Skeletal muscle tissue (tissue), 4 donors: Measurements from ENCODE around the gene SEMA4C. TPM values are rescaled to one million over a fixed set of nuclear protein-coding genes. Genes with fewer than 3 reads are reported as not detected.

Experiments used
- H3K27ac ChIP-seq: one replicate; pipeline ENCODE4 v1.7.0; 2013; ENCODE audit warnings: mild to moderate bottlenecking, low read depth, low read length, inconsistent platforms
- H3K27me3 ChIP-seq, 3 donors: one replicate each; pipeline ENCODE4 v1.7.0; 2013; ENCODE audit warnings: low read length in 3 of 3; ENCODE audit not compliant: control insufficient read depth in 3 of 3, insufficient read depth in 3 of 3
- H3K36me3 ChIP-seq, 3 donors: one replicate each; pipeline ENCODE4 v1.7.0; 2013; ENCODE audit warnings: low read length in 3 of 3; ENCODE audit not compliant: control insufficient read depth in 3 of 3, insufficient read depth in 3 of 3
- H3K4me1 ChIP-seq, 3 donors: one replicate each; pipeline ENCODE4 v1.7.0; 2013; ENCODE audit warnings: low read length in 3 of 3, mild to moderate bottlenecking in 3 of 3; ENCODE audit not compliant: control insufficient read depth in 3 of 3, insufficient read depth in 3 of 3
- H3K4me3 ChIP-seq, 3 donors: one replicate each; pipeline ENCODE4 v1.7.0; 2013; ENCODE audit warnings: low read length in 3 of 3
- H3K9ac ChIP-seq, 3 donors: one replicate each; pipeline ENCODE4 v1.7.0; 2013; ENCODE audit warnings: low read length in 3 of 3, mild to moderate bottlenecking in 3 of 3, moderate library complexity in 2 of 3, low read depth in 1 of 3
- H3K9me3 ChIP-seq, 3 donors: one replicate each; pipeline ENCODE4 v1.7.0; 2013; ENCODE audit warnings: low read length in 3 of 3; ENCODE audit not compliant: control insufficient read depth in 3 of 3
- total RNA-seq: library from RNA; depleted of rRNA; stranded (reverse); fragments of >200 nt; gene quantifications from one replicate; pipeline ENCODE4 v1.2.3, GENCODE V29; 2014
- donor health status: Osteomylitis.

The SEMA4C gene
- total RNA-seq, 1 donor from 2014 or later, result 29.7 TPM

GRCh38 chr2:96898641-96899412 is 28.9 kb upstream of the SEMA4C start:
- Histone ChIP-seq H3K27ac (no peak overlapping the region), H3K4me1 (peaks cover 21 to 31% (median 24%) of the 10 kb centered on the region in 3 donors), H3K27me3 (no peaks in the 10 kb centered on the region), H3K9ac (peak overlapping the region in 1 of 3 donors; percentile 20), H3K4me3 (no peak overlapping the region), H3K9me3 (no peaks in the 10 kb centered on the region), H3K36me3 (no peaks in the 10 kb centered on the region)

GRCh38 chr2:96898135-96898505 is 28.2 kb upstream of the SEMA4C start:
- Histone ChIP-seq H3K9ac (no peak overlapping the region), H3K4me1 (peaks cover 28 to 36% (median 31%) of the 10 kb centered on the region in 3 donors), H3K36me3 (no peaks in the 10 kb centered on the region), H3K4me3 (no peak overlapping the region), H3K27ac (no peak overlapping the region), H3K9me3 (no peaks in the 10 kb centered on the region), H3K27me3 (no peaks in the 10 kb centered on the region)

GRCh38 chr2:96897491-96898134 is 27.7 kb upstream of the SEMA4C start:
- Histone ChIP-seq H3K4me3 (no peak overlapping the region), H3K36me3 (no peaks in the 10 kb centered on the region), H3K27ac (no peak overlapping the region), H3K4me1 (peaks cover 33 to 41% (median 36%) of the 10 kb centered on the region in 3 donors), H3K9ac (no peak overlapping the region), H3K27me3 (no peaks in the 10 kb centered on the region), H3K9me3 (no peaks in the 10 kb centered on the region)

- Histone ChIP-seq H3K36me3 (no peaks in the 10 kb centered on the region), H3K27me3 (no peaks in the 10 kb centered on the region), H3K27ac (no peak overlapping the region), H3K4me1 (peaks cover 49 to 57% (median 52%) of the 10 kb centered on the region in 3 donors), H3K9ac (peak overlapping the region in 1 of 3 donors; percentile 33), H3K9me3 (no peaks in the 10 kb centered on the region), H3K4me3 (no peak overlapping the region)
Observed at GRCh38 chr2:96895746-96896651, 26.1 kb upstream of the SEMA4C start.

- H3K9me3 ChIP-seq, result no peaks in the 10 kb centered on the region
- H3K27me3 ChIP-seq, result no peaks in the 10 kb centered on the region
- H3K4me1 ChIP-seq, result peaks cover 57 to 65% (median 58%) of the 10 kb centered on the region in 3 donors
- no peak overlapping the region for H3K4me3 ChIP-seq
- no peak overlapping the region for H3K27ac ChIP-seq
- H3K36me3 ChIP-seq, result no peaks in the 10 kb centered on the region
- peak overlapping the region in 1 of 3 donors; percentile 33 for H3K9ac ChIP-seq
Observed at GRCh38 chr2:96895032-96895745, 25.3 kb upstream of the SEMA4C start.

GRCh38 chr2:96894151-96894531 is 24.3 kb upstream of the SEMA4C start:
- H3K4me1 ChIP-seq, result peaks cover 56 to 63% (median 56%) of the 10 kb centered on the region in 3 donors
- no peaks in the 10 kb centered on the region for H3K27me3 ChIP-seq
- no peaks in the 10 kb centered on the region for H3K36me3 ChIP-seq
- no peak overlapping the region for H3K4me3 ChIP-seq
- no peaks in the 10 kb centered on the region for H3K9me3 ChIP-seq
- H3K9ac ChIP-seq, result no peak overlapping the region
- H3K27ac ChIP-seq, result no peak overlapping the region

GRCh38 chr2:96893289-96894150 is 23.6 kb upstream of the SEMA4C start:
- H3K36me3 ChIP-seq, result no peaks in the 10 kb centered on the region
- peak overlapping the region; percentile 14 to 45 (median 33) for H3K9ac ChIP-seq
- H3K27me3 ChIP-seq, result no peaks in the 10 kb centered on the region
- H3K4me3 ChIP-seq, result peak overlapping the region in 1 of 3 donors; percentile 35
- H3K27ac ChIP-seq, result no peak overlapping the region
- H3K4me1 ChIP-seq, result peaks cover 55 to 63% (median 55%) of the 10 kb centered on the region in 3 donors
- no peaks in the 10 kb centered on the region for H3K9me3 ChIP-seq

- H3K4me1 ChIP-seq, result peaks cover 68 to 78% (median 69%) of the 10 kb centered on the region in 3 donors
- no peaks in the 10 kb centered on the region for H3K27me3 ChIP-seq
- H3K36me3 ChIP-seq, result no peaks in the 10 kb centered on the region
- no peaks in the 10 kb centered on the region for H3K9me3 ChIP-seq
- H3K9ac ChIP-seq, result peak overlapping the region in 2 of 3 donors; percentile 27 to 66
- H3K4me3 ChIP-seq, result no peak overlapping the region
- no peak overlapping the region for H3K27ac ChIP-seq
Observed at GRCh38 chr2:96891591-96892333, 21.9 kb upstream of the SEMA4C start.
